HFFc6 (cell line): Measurements from ENCODE around the gene MARK3. TPM values are rescaled to one million over a fixed set of nuclear protein-coding genes. Genes with fewer than 3 reads are reported as not detected.

Experiments
- DNase-seq: peaks from one replicate; pipeline ENCODE4 v3.0.0-alpha.2; 2018
- H3K27ac Mint-ChIP-seq: 2 replicates; pipeline ENCODE4 v1.8.0; 2020; ENCODE audit warnings: mild to moderate bottlenecking, mixed read lengths
- H3K27me3 Mint-ChIP-seq: 2 replicates; pipeline ENCODE4 v1.8.0; 2021; ENCODE audit warnings: mild to moderate bottlenecking, moderate library complexity, mixed read lengths; ENCODE audit not compliant: insufficient read depth
- H3K36me3 Mint-ChIP-seq: 2 replicates; pipeline ENCODE4 v1.8.0; 2021; ENCODE audit warnings: low read depth, mixed read lengths
- H3K4me1 Mint-ChIP-seq: 2 replicates; pipeline ENCODE4 v1.8.0; 2020; ENCODE audit warnings: low read depth, mixed read lengths
- H3K4me3 Mint-ChIP-seq: 2 replicates; pipeline ENCODE4 v1.8.0; 2020; ENCODE audit warnings: mild to moderate bottlenecking, moderate library complexity, mixed read lengths
- H3K9me3 Mint-ChIP-seq: 2 replicates; pipeline ENCODE4 v1.8.0; 2020; ENCODE audit warnings: mild to moderate bottlenecking, mixed read lengths
- CTCF ChIP-seq: fragments of 200-600 bp; sonication (generic); IDR thresholded peaks from 2 replicates; pipeline ENCODE4 v1.5.0; 2021; ENCODE audit warnings: antibody characterized with exemption, mild to moderate bottlenecking
- total RNA-seq, 6 experiments: library from RNA; stranded (reverse); fragmentation: NEBNext Ultra II Directional; extraction: Animal tissue kit (Norgen Biotek cat#: 25700); gene quantifications; 2 replicates in 1 of 6; 3 replicates in 5 of 6; pipeline ENCODE4 v1.2.3, GENCODE V29; 2021

The MARK3 gene
- total RNA-seq, 6 experiments from 2014 or later, result 57.4 to 71.8 (median 65.7) TPM

GRCh38 chr14:103537175-103537990, 152.2 kb downstream of the MARK3 start:
- H3K9me3 Mint-ChIP-seq, result no peaks in the 10 kb centered on the region

GRCh38 chr14:103538291-103539055, 153.3 kb downstream of the MARK3 start:
- H3K27me3 Mint-ChIP-seq, result peaks cover 5% of the 10 kb centered on the region
- H3K4me1 Mint-ChIP-seq, result peaks cover 22% of the 10 kb centered on the region
- no peaks in the 10 kb centered on the region for H3K36me3 Mint-ChIP-seq
- H3K4me3 Mint-ChIP-seq, result no peak overlapping the region
- H3K9me3 Mint-ChIP-seq, result no peaks in the 10 kb centered on the region
- DNase-seq, result no peak
- no peak for TF ChIP-seq CTCF
- no peak overlapping the region for H3K27ac Mint-ChIP-seq

More at GRCh38 chr14:103537175-103537990, 152.2 kb downstream of the MARK3 start:
- peak overlapping the region; percentile 73 for H3K27ac Mint-ChIP-seq
- H3K36me3 Mint-ChIP-seq, result no peaks in the 10 kb centered on the region
- TF ChIP-seq CTCF, result no peak
- peak; percentile 43 for DNase-seq
- H3K27me3 Mint-ChIP-seq, result peaks cover 5% of the 10 kb centered on the region
- peaks cover 22% of the 10 kb centered on the region for H3K4me1 Mint-ChIP-seq
- no peak overlapping the region for H3K4me3 Mint-ChIP-seq

GRCh38 chr14:103539056-103539825, 154.0 kb downstream of the MARK3 start:
- Mint-ChIP-seq H3K27me3 (peaks cover 5% of the 10 kb centered on the region), H3K27ac (peak overlapping the region; percentile 98), H3K36me3 (no peaks in the 10 kb centered on the region), H3K4me3 (no peak overlapping the region; the same call in 1 of the 2 replicates), H3K4me1 (peaks cover 22% of the 10 kb centered on the region), H3K9me3 (no peaks in the 10 kb centered on the region)
- DNase-seq, result no peak
- no peak for TF ChIP-seq CTCF

- no peaks in the 10 kb centered on the region for H3K36me3 Mint-ChIP-seq
- H3K27ac Mint-ChIP-seq, result peak overlapping the region; percentile 98
These were observed 155.8 kb downstream of the MARK3 start for GRCh38 chr14:103540821-103541708.

More at GRCh38 chr14:103540821-103541708, 155.8 kb downstream of the MARK3 start:
- no peak for DNase-seq
- Mint-ChIP-seq H3K4me3 (peak overlapping the region; percentile 80), H3K27me3 (peaks cover 5% of the 10 kb centered on the region), H3K9me3 (no peaks in the 10 kb centered on the region), H3K4me1 (peaks cover 22% of the 10 kb centered on the region)
- no peak for TF ChIP-seq CTCF
